ENCODE results near the gene MADCAM1. TPM values are rescaled to one million over a fixed set of nuclear protein-coding genes. Genes with fewer than 3 reads are reported as not detected.

The MADCAM1 gene
- total RNA-seq, 1 donor: 0.72 TPM

GRCh38 chr19:497491-497868, 1.2 kb downstream of the MADCAM1 start:
- H2AFZ ChIP-seq (ENCODE audit: low read length): no peak overlapping the region
- H4K20me1 ChIP-seq (ENCODE audit: insufficient read depth, low read length): no peaks in the 10 kb centered on the region
- peak; percentile 62 for DNase-seq (ENCODE audit: insufficient read length, low spot score, missing footprints)
- H3K9me3 ChIP-seq (ENCODE audit: low read depth, low read length): no peaks in the 10 kb centered on the region
- no peak overlapping the region for H3K27ac ChIP-seq (ENCODE audit: low read depth, low read length)
- no peak overlapping the region for H3K4me2 ChIP-seq (ENCODE audit: insufficient read depth, low read length)
- H3K4me3 ChIP-seq (ENCODE audit: insufficient read depth, low read length): no peak overlapping the region
- no peaks in the 10 kb centered on the region for H3K79me2 ChIP-seq (ENCODE audit: insufficient read depth, low read length)
- no peak for TF ChIP-seq CTCF (IDR thresholded peaks at IDR 0.05; ENCODE audit: extremely low read depth, low read depth, low read length)
- peaks cover 21% of the 10 kb centered on the region for H3K27me3 ChIP-seq (ENCODE audit: insufficient read depth, low read length)
- no peaks in the 10 kb centered on the region for H3K36me3 ChIP-seq (ENCODE audit: insufficient read depth, low read length)
- H3K4me1 ChIP-seq (ENCODE audit: insufficient read depth, low read length): no peaks in the 10 kb centered on the region

- no peak overlapping the region for H3K4me2 ChIP-seq (ENCODE audit: insufficient read depth, low read length)
- no peak overlapping the region for H2AFZ ChIP-seq (ENCODE audit: low read length)
- peaks cover 21% of the 10 kb centered on the region for H3K27me3 ChIP-seq (ENCODE audit: insufficient read depth, low read length)
- no peaks in the 10 kb centered on the region for H3K4me1 ChIP-seq (ENCODE audit: insufficient read depth, low read length)
- TF ChIP-seq CTCF (IDR thresholded peaks at IDR 0.05; ENCODE audit: extremely low read depth, low read depth, low read length): no peak
- H3K79me2 ChIP-seq (ENCODE audit: insufficient read depth, low read length): no peaks in the 10 kb centered on the region
- no peaks in the 10 kb centered on the region for H3K36me3 ChIP-seq (ENCODE audit: insufficient read depth, low read length)
- DNase-seq (ENCODE audit: insufficient read length, low spot score, missing footprints): peak; percentile 80
- H3K27ac ChIP-seq (ENCODE audit: low read depth, low read length): no peak overlapping the region
- no peak overlapping the region for H3K4me3 ChIP-seq (ENCODE audit: insufficient read depth, low read length)
- H4K20me1 ChIP-seq (ENCODE audit: insufficient read depth, low read length): no peaks in the 10 kb centered on the region
- H3K9me3 ChIP-seq (ENCODE audit: low read depth, low read length): no peaks in the 10 kb centered on the region
These were observed 1.7 kb downstream of the MADCAM1 start for GRCh38 chr19:497869-498510.

GRCh38 chr19:498511-498891, 2.2 kb downstream of the MADCAM1 start:
- DNase-seq (ENCODE audit: insufficient read length, low spot score, missing footprints): peak; percentile 78
- Histone ChIP-seq H4K20me1 (ENCODE audit: insufficient read depth, low read length) (no peaks in the 10 kb centered on the region), H3K4me1 (ENCODE audit: insufficient read depth, low read length) (no peaks in the 10 kb centered on the region), H3K27ac (ENCODE audit: low read depth, low read length) (no peak overlapping the region), H3K27me3 (ENCODE audit: insufficient read depth, low read length) (peaks cover 21% of the 10 kb centered on the region), H3K4me3 (ENCODE audit: insufficient read depth, low read length) (no peak overlapping the region), H3K36me3 (ENCODE audit: insufficient read depth, low read length) (no peaks in the 10 kb centered on the region), H2AFZ (ENCODE audit: low read length) (no peak overlapping the region), H3K9me3 (ENCODE audit: low read depth, low read length) (no peaks in the 10 kb centered on the region), H3K4me2 (ENCODE audit: insufficient read depth, low read length) (no peak overlapping the region), H3K79me2 (ENCODE audit: insufficient read depth, low read length) (no peaks in the 10 kb centered on the region)
- TF ChIP-seq CTCF (IDR thresholded peaks at IDR 0.05; ENCODE audit: extremely low read depth, low read depth, low read length): no peak

GRCh38 chr19:498977-499623, 2.8 kb downstream of the MADCAM1 start:
- DNase-seq (ENCODE audit: insufficient read length, low spot score, missing footprints): peak; percentile 76
- no peaks in the 10 kb centered on the region for H3K4me1 ChIP-seq (ENCODE audit: insufficient read depth, low read length)
- H3K9me3 ChIP-seq (ENCODE audit: low read depth, low read length): no peaks in the 10 kb centered on the region
- H2AFZ ChIP-seq (ENCODE audit: low read length): no peak overlapping the region
- TF ChIP-seq CTCF (IDR thresholded peaks at IDR 0.05; ENCODE audit: extremely low read depth, low read depth, low read length): no peak
- H4K20me1 ChIP-seq (ENCODE audit: insufficient read depth, low read length): no peaks in the 10 kb centered on the region
- no peak overlapping the region for H3K27ac ChIP-seq (ENCODE audit: low read depth, low read length)
- H3K27me3 ChIP-seq (ENCODE audit: insufficient read depth, low read length): peaks cover 21% of the 10 kb centered on the region
- H3K36me3 ChIP-seq (ENCODE audit: insufficient read depth, low read length): no peaks in the 10 kb centered on the region
- H3K4me2 ChIP-seq (ENCODE audit: insufficient read depth, low read length): no peak overlapping the region
- no peaks in the 10 kb centered on the region for H3K79me2 ChIP-seq (ENCODE audit: insufficient read depth, low read length)
- H3K4me3 ChIP-seq (ENCODE audit: insufficient read depth, low read length): no peak overlapping the region

Data from osteoblast (primary cell).